Measurements from ENCODE around the gene LAMC3. TPM values are rescaled to one million over a fixed set of nuclear protein-coding genes. Genes with fewer than 3 reads are reported as not detected.
"Not testable (repeated sequence)": the region's sequence is repeated elsewhere in the genome, so short reads cannot be mapped to it uniquely, and the experiment has no call there.

The LAMC3 gene
- total RNA-seq, 2 donors from 2014 or later = 0.47 to 0.50 TPM

DNA sequence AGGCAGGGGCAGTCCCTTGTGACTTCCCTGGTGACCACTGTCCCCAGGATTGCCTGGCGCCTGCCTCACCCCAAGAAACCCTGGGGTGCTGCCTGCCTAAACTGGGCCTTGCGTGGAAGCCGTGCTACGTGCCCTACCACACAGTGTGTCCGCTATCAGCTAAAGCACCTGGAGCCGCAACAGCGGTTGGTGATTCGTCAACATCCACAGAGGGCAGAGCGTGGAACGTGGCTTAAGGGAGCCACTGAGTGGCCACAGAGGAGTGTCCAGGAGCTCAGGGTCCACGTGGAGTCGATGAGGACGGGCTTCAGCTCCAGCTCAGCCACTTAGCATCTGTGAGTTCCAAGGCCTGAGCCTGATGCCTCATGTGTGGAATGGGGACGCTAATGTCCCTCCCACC, 25.3 kb downstream of the LAMC3 start:
- H3K4me1 Mint-ChIP-seq = peaks cover 4% of the 10 kb centered on the region
- H3K27me3 Mint-ChIP-seq = peaks cover 41% of the 10 kb centered on the region
- H3K4me3 Mint-ChIP-seq = no peak overlapping the region
- ATAC-seq (no peak), DNase-seq (no peak)
- H3K9me3 ChIP-seq (ENCODE audit: control insufficient read depth, low read length, poor library complexity, severe bottlenecking) = no peaks in the 10 kb centered on the region
- H3K27ac Mint-ChIP-seq = no peak overlapping the region
- H3K36me3 Mint-ChIP-seq (ENCODE audit: low read depth) = peaks cover 5% of the 10 kb centered on the region

DNA sequence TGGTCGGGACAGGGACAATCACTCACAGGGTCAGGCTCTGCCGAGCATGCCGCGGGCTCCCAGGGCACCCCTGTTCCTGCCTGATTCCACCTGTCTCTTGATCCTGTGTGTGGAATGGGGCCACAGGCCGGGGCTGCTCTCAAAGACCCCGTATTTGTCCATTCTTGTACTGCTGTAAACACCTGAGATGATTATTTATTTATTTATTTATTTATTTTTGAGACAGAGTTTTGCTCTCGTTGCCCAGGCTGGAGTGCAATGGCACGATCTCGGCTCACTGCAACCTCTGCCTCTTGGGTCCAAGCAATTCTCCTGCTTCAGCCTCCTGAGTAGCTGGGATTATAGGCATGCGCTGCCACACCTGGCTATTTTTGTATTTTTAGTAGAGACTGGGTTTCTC, 25.8 kb downstream of the LAMC3 start:
- H3K9me3 ChIP-seq (ENCODE audit: control insufficient read depth, low read length, poor library complexity, severe bottlenecking); H3K4me3 Mint-ChIP-seq; H3K4me1 Mint-ChIP-seq; DNase-seq; ATAC-seq; H3K36me3 Mint-ChIP-seq (ENCODE audit: low read depth); H3K27ac Mint-ChIP-seq: not testable (repeated sequence)
- H3K27me3 Mint-ChIP-seq = peaks cover 41% of the 10 kb centered on the region

DNA sequence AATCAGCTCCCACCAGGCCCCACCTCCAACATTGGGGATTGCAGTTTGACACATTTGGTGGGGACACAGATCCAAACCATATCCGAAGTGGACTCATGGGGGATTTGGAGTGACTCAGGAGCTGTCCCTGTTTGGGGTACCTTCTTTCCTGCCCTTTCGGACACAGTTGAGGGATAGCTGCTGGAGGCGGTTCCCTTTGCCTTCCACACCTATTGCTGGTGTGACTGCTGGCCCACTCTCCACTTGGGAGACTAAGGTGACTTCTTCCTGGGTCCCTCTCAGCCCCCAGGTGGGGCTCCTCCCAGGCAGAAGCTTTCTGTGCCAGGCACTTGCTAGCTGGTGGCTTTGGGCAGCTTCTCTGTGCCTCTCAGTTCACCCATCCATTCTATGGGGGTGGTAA, 26.6 kb downstream of the LAMC3 start:
- Mint-ChIP-seq H3K27me3 (peaks cover 41% of the 10 kb centered on the region), H3K4me3 (no peak overlapping the region), H3K27ac (no peak overlapping the region), H3K4me1 (peaks cover 4% of the 10 kb centered on the region), H3K36me3 (ENCODE audit: low read depth) (peaks cover 5% of the 10 kb centered on the region)
- DNase-seq = no peak
- H3K9me3 ChIP-seq (ENCODE audit: control insufficient read depth, low read length, poor library complexity, severe bottlenecking) = no peaks in the 10 kb centered on the region
- no peak for ATAC-seq

DNA sequence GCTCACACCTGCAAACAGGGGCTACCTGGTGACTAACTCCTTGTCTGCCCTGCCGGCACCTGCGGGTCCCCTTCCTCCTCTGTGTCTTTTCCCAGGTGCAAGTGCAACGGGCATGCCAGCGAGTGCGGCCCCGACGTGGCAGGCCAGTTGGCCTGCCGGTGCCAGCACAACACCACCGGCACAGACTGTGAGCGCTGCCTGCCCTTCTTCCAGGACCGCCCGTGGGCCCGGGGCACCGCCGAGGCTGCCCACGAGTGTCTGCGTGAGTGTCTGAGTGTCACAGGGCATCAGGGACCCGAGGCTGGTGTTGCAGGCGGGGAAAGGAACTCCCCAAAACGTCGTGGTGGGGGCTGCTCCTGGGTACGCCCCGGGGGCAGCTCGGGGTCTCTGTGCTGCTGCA, 27.1 kb downstream of the LAMC3 start:
- DNase-seq (no peak), ATAC-seq (no peak)
- Mint-ChIP-seq H3K4me3 (no peak overlapping the region), H3K36me3 (ENCODE audit: low read depth) (peaks cover 5% of the 10 kb centered on the region), H3K4me1 (peaks cover 4% of the 10 kb centered on the region), H3K27me3 (peaks cover 41% of the 10 kb centered on the region), H3K27ac (no peak overlapping the region)
- no peaks in the 10 kb centered on the region for H3K9me3 ChIP-seq (ENCODE audit: control insufficient read depth, low read length, poor library complexity, severe bottlenecking)

DNA sequence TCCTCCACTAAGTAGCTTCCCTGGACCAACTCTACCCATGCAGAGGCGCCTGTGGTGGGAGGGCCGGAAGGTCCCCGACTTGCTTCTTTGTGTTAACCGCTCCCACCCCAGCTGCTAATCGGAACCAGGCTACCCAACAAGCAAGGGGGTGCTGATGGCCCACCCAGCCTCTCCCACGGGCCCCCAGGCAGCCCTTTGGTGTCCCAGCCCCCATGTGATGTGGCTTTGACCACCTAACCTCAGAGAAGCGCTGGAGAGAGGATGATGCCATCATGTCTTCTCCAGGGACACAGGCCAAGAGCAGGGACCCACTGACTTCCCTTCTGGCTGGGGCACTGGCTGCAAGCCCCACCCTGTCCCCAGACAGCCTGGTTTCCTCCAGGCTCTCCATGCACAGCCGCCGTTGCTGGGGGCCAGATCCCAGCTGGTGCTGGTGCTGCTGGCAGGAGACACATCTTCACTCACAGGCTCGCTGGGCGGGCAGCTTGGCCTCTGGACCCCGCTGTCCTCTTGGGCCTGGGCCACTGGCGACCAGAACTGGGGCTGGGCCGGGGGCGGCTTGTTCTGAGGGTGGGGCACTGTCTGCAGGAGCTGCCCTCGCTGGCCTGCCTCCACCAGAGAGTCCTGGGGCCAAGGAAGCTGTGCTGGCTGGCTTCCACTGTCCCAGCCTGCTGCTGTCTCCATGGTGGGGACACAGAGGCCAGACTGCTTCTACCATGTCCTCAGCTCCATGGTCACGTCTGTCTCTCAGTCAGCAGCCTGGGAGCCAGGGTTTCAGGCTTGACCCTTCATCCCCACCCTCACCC, 27.8 kb downstream of the LAMC3 start:
- H3K27ac Mint-ChIP-seq = no peak overlapping the region
- peaks cover 41% of the 10 kb centered on the region for H3K27me3 Mint-ChIP-seq
- peaks cover 4% of the 10 kb centered on the region for H3K4me1 Mint-ChIP-seq
- no peak overlapping the region for H3K4me3 Mint-ChIP-seq
- no peak for ATAC-seq
- no peak for DNase-seq
- H3K36me3 Mint-ChIP-seq (ENCODE audit: low read depth) = peaks cover 5% of the 10 kb centered on the region
- H3K9me3 ChIP-seq (ENCODE audit: control insufficient read depth, low read length, poor library complexity, severe bottlenecking) = no peaks in the 10 kb centered on the region

DNA sequence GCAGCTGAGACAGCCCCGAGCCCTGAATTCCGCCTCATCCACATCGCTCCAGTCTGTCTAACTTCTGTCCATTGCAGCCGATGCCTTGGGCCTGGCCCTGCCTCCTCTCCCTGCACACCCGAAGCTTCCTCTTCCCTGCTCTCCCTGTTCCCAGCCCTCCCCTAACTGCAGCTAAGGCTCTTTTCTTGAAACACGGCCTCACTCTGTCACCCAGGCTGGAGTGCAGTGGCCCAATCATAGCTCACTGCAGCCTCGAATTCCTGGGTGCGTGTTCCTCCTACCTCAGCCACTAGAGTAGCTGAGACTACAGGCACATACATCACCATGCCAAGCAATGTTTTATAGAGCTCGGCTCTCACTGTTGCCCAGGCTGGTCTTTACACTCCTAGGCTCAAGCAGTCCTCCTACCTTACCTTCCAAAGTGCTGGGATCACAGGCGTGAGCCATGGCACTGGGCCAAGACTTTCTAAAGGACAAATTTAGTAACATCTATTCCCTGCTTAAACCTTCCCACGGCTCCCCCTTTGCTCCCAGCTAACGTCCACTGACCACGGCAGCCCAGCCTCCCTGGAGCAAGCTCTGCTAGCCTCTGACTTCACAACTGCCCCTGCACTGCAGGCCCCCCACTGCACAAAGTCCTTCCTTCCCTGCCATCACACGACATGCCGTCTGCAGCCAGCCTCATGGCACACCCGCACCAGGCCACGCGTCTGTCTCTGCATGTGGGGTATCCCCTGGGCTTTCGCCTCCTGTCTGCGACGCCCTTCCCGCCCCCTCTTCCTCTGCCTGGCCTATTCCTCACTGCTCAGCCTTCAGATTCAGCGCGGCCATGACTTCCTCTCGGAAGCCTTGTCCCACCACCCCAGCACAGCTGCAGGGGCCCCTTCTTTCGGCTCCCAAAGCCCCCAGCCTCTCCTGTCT, 28.6 kb downstream of the LAMC3 start:
- H3K9me3 ChIP-seq (ENCODE audit: control insufficient read depth, low read length, poor library complexity, severe bottlenecking) = no peaks in the 10 kb centered on the region
- DNase-seq (no peak), ATAC-seq (no peak)
- Mint-ChIP-seq H3K4me3 (no peak overlapping the region), H3K27me3 (peaks cover 37% of the 10 kb centered on the region), H3K4me1 (peaks cover 4% of the 10 kb centered on the region), H3K27ac (no peak overlapping the region), H3K36me3 (ENCODE audit: low read depth) (peaks cover 3% of the 10 kb centered on the region)

DNA sequence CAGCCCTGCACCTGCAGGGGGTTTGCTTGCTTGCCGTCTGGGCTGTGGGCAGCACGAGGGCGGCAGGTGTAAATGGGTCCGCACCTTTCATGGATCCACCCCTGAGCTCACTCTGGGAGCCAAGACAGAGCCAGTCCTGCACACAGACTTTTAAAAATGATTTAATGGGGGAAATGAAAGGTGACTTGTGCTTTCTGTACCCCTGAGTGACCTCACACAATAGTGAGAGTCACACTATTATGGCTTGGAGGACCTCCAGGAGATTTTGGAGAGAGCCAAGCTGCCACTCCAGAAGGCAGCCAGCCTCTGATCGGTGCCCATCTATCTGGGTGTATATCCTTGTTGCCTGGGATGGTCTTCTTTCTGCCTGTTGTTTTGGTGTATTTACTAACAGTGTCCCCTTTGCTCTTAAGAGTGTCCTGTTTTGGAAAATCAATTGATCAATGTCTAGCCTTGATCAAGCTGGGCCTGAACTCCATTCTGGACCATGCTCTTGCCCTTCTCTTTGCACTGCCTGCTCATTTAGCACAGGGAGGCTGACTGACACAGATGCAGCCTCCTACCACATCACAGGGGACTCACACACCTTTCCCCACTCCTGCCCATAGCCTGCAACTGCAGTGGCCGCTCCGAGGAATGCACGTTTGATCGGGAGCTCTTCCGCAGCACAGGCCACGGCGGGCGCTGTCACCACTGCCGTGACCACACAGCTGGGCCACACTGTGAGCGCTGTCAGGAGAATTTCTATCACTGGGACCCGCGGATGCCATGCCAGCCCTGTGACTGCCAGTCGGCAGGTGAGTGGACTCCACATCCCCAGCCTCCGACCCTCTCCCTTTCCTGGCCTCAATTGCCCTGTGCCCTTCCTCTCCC, 29.5 kb downstream of the LAMC3 start:
- no peaks in the 10 kb centered on the region for H3K4me1 Mint-ChIP-seq
- no peaks in the 10 kb centered on the region for H3K36me3 Mint-ChIP-seq (ENCODE audit: low read depth)
- DNase-seq (no peak), ATAC-seq (no peak)
- peaks cover 28% of the 10 kb centered on the region for H3K27me3 Mint-ChIP-seq
- H3K9me3 ChIP-seq (ENCODE audit: control insufficient read depth, low read length, poor library complexity, severe bottlenecking) = no peaks in the 10 kb centered on the region
- H3K27ac Mint-ChIP-seq = no peak overlapping the region
- no peak overlapping the region for H3K4me3 Mint-ChIP-seq

DNA sequence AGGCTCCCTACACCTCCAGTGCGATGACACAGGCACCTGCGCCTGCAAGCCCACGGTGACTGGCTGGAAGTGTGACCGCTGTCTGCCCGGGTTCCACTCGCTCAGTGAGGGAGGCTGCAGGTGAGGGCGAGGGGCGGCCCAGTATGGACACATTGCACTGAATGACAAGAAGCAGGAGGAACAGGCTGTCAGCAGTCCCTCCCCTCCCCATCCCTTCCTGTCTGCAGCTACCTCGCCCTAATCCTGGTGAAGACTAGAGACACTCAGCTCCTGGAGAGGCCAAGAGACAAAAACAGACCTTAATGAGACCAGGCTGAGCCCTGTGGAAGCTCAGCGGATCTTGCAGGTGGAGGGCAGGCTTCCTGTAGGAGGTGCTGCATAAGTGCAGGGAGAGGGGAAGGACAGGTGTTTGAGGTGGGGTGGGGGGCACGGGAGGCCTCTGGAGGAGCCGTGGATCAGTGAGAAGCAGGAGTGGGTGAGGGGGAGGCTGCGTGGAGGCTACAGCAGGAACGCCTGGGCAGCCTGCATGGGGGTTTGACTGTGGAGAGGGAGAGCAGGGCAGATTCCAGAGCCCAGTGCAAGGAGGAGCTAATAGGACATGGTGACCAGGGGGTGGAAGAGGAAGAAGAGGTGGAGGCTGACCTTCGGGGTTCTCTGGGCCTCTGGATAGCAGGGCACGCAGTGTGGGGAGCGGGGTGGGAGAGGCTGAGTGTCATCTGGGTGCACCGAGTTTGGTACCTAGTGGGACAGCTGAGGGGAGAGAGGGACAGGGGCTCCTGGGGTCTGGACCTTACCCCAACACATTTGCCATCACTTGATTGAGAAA, 30.4 kb downstream of the LAMC3 start:
- Mint-ChIP-seq H3K4me3 (no peak overlapping the region), H3K27me3 (peaks cover 25% of the 10 kb centered on the region), H3K4me1 (no peaks in the 10 kb centered on the region), H3K36me3 (ENCODE audit: low read depth) (no peaks in the 10 kb centered on the region), H3K27ac (no peak overlapping the region)
- DNase-seq = no peak
- H3K9me3 ChIP-seq (ENCODE audit: control insufficient read depth, low read length, poor library complexity, severe bottlenecking) = no peaks in the 10 kb centered on the region
- ATAC-seq = no peak

DNA sequence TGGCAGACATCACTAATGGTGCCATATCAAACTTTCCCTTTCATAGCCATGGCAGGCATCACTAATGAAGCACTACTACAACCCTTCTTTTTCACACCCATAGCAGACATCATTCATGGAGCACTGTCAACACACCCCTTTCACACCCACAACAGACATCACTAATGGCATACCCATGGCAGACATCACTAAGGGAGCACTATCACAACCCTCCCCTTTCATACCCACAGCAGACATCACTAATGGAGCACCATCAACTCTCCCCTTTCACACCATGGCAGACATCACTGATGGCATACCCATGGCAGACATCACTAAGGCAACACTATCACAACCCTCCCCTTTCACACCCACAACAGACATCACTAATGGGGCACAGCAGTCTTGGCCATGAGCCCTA, 33.7 kb downstream of the LAMC3 start:
- Mint-ChIP-seq H3K27ac (no peak overlapping the region), H3K4me3 (no peak overlapping the region), H3K4me1 (no peaks in the 10 kb centered on the region), H3K27me3 (peaks cover 15% of the 10 kb centered on the region), H3K36me3 (ENCODE audit: low read depth) (no peaks in the 10 kb centered on the region)
- ATAC-seq (no peak), DNase-seq (no peak)
- no peaks in the 10 kb centered on the region for H3K9me3 ChIP-seq (ENCODE audit: control insufficient read depth, low read length, poor library complexity, severe bottlenecking)

DNA sequence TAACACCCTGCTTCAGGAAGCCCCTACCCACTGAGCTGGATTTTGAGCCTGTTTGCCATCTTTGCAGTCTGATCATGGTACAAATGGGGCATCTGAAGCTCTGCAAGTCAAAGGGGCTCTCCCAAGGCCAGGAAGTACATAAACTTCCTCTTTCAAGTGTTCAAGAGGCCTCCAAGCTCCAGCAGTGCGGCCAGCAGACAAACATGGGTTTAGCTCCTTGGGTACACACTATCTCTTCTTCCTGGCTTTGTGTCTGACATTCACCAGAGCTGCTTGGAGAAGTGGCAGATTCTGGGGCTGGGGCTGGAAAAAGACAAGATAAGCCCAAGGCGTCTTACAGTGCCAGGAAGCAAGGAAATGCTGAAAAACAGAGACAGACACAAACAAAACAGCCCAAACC, 34.1 kb downstream of the LAMC3 start:
- Mint-ChIP-seq H3K4me1 (no peaks in the 10 kb centered on the region), H3K36me3 (ENCODE audit: low read depth) (no peaks in the 10 kb centered on the region), H3K27me3 (peaks cover 11% of the 10 kb centered on the region), H3K27ac (no peak overlapping the region), H3K4me3 (no peak overlapping the region)
- ATAC-seq (no peak), DNase-seq (no peak)
- H3K9me3 ChIP-seq (ENCODE audit: control insufficient read depth, low read length, poor library complexity, severe bottlenecking) = no peaks in the 10 kb centered on the region

DNA sequence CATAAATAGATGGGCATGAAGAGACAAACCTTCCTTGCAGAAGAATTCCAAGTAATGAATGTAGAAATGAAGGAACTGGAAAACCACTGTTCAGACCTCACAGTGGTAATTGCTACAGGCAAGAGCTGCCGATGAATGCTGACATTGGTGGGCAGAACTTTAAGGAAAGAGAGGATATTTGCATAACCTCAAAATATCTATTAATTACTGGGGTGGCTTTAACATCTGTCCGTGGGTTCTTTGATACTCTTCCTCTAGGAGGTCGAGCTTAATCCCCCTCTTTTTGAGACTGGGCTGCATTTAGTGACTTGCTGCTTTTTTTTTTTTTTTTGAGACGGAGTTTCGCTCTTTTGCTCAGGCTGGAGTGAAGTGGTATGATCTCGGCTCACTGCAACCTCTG, 34.7 kb downstream of the LAMC3 start:
- Mint-ChIP-seq H3K4me1 (no peaks in the 10 kb centered on the region), H3K4me3 (no peak overlapping the region), H3K27me3 (peaks cover 11% of the 10 kb centered on the region), H3K36me3 (ENCODE audit: low read depth) (peaks cover 3% of the 10 kb centered on the region), H3K27ac (no peak overlapping the region)
- no peaks in the 10 kb centered on the region for H3K9me3 ChIP-seq (ENCODE audit: control insufficient read depth, low read length, poor library complexity, severe bottlenecking)
- ATAC-seq = no peak
- DNase-seq = no peak

DNA sequence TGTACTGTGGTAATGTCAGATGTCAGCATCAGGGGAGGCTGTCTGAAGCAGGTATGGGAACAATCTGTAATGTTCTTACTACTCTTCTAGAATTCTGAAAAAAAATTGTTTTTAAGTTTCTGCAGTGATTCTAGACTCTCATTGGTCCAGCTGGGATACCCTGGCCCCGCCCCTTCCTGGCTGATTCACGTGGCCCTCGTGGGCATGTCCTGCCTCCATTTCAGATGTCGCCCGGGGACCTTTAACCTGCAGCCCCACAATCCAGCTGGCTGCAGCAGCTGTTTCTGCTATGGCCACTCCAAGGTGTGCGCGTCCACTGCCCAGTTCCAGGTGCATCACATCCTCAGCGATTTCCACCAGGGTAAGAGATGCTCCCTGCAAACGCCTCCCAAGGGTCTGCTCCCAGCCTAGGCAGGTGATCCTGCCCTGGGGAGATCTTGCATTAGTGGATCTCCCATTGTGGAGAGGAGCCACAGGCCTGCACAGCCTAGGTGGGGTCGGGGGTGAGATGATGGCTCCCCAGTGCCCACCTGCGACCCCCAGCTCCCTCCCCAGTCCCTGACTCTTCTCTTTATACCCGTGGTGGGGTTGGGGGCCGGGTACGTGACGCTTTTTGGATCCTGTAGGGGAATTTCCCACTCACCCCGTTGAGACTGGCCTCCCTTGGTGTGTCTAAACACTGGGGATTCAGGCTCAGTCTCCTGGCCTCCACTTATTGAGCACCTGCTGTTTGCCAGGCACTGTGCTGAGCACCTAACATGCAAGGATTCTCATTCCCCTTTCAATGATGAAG, 36.5 kb downstream of the LAMC3 start:
- DNase-seq (no peak), ATAC-seq (peak; percentile 40)
- peaks cover 15% of the 10 kb centered on the region for H3K27me3 Mint-ChIP-seq
- H3K9me3 ChIP-seq (ENCODE audit: control insufficient read depth, low read length, poor library complexity, severe bottlenecking) = no peaks in the 10 kb centered on the region
- H3K27ac Mint-ChIP-seq = no peak overlapping the region
- no peak overlapping the region for H3K4me3 Mint-ChIP-seq
- peaks cover 3% of the 10 kb centered on the region for H3K36me3 Mint-ChIP-seq (ENCODE audit: low read depth)
- H3K4me1 Mint-ChIP-seq = no peaks in the 10 kb centered on the region
